Hematopoietic multipotent progenitor cell (in vitro differentiated cells): Measurements from ENCODE around the gene CD7. TPM values are rescaled to one million over a fixed set of nuclear protein-coding genes. Genes with fewer than 3 reads are reported as not detected.

Experiments used
- DNase-seq, 3 donors: peaks; one replicate each; pipeline ENCODE4 v3.0.0-alpha.2; 2011 to 2015; ENCODE audit warnings: low read depth in 2 of 3, low spot score in 2 of 3
- total RNA-seq: library from RNA; depleted of rRNA; stranded (reverse); fragments of >200 nt; gene quantifications from one replicate; pipeline ENCODE4 v1.2.3, GENCODE V29; 2012

Gene CD7
- total RNA-seq, 1 donor, result 1.9 TPM

- DNase-seq, result no peak
Observed at GRCh38 chr17:82316651-82317393, 586 bp downstream of the CD7 start.

- DNase-seq, result no peak
Observed at GRCh38 chr17:82315703-82316358, 1.6 kb downstream of the CD7 start.

GRCh38 chr17:82314727-82315605 lies 2.4 kb downstream of the CD7 start:
- DNase-seq, result peak in 1 of 3 donors; percentile 73

GRCh38 chr17:82314012-82314726 lies 3.2 kb downstream of the CD7 start:
- no peak for DNase-seq

- no peak for DNase-seq
Observed at GRCh38 chr17:82313195-82314011, 4.0 kb downstream of the CD7 start.

- DNase-seq, result no peak
Observed at GRCh38 chr17:82311971-82312370, 5.4 kb downstream of the CD7 start.

- no peak for DNase-seq
Observed at GRCh38 chr17:82310877-82311276, 6.5 kb downstream of the CD7 start.

- no peak for DNase-seq
Observed at GRCh38 chr17:82309656-82310570, 7.5 kb downstream of the CD7 start.

- peak in 2 of 3 donors; percentile 76 to 93 for DNase-seq
Observed at GRCh38 chr17:82305727-82306300, 11.6 kb downstream of the CD7 start.

GRCh38 chr17:82304826-82305726 lies 12.3 kb downstream of the CD7 start:
- peak in 1 of 3 donors; percentile 33 for DNase-seq

GRCh38 chr17:82303944-82304808 lies 13.2 kb downstream of the CD7 start:
- DNase-seq, result no peak

GRCh38 chr17:82302991-82303943 lies 14.1 kb downstream of the CD7 start:
- DNase-seq, result peak in 1 of 3 donors; percentile 47

GRCh38 chr17:82302568-82302963 lies 14.8 kb downstream of the CD7 start:
- no peak for DNase-seq

GRCh38 chr17:82301916-82302567 lies 15.4 kb downstream of the CD7 start:
- no peak for DNase-seq
